ENCODE measurements around the gene CHST15. TPM values are rescaled to one million over a fixed set of nuclear protein-coding genes. Genes with fewer than 3 reads are reported as not detected.

The CHST15 gene
- total and polyA plus RNA-seq, 2 of the 13 experiments (the other 11 are each of a cell fraction or from before 2014, with no cell fraction given) = 1.4 to 94.7 TPM

DNA sequence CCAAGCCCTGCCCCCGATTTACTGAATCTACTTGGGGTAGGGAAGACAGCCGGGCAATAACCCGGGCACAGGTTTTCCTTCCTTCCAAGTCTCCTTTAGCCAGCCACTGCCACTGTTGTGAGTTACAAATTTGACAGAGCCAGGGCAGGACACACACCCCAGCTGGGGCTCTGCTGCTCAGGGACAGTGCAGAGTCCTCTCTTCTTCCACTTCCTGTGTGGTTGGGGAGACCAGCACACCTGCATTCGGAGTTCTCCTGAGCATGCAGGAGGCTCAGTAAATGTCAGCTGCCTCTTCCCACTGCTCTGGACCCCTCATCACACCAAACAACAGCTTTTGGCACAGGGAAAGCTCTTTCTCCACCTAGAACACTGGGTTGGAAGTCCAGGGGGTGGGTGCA lies 21.3 kb downstream of the CHST15 start (continued):
- TF ChIP-seq PATZ1 (CRISPR knock-in tag; IDR thresholded peaks at IDR 0.05) (no peak), TFAP4 (IDR thresholded peaks at IDR 0.05; ENCODE audit: borderline replicate concordance, low read depth) (peak; percentile 65; the same call in 1 of the 2 replicates), MED1 (CRISPR knock-in tag; IDR thresholded peaks at IDR 0.05) (peak; percentile 27; the same call in 1 of the 2 replicates), NR1H2 (CRISPR knock-in tag; IDR thresholded peaks at IDR 0.05; ENCODE audit: borderline replicate concordance, low read depth) (no peak), KDM1A (CRISPR knock-in tag; IDR thresholded peaks at IDR 0.05) (no peak), SIN3B (IDR thresholded peaks at IDR 0.05; ENCODE audit: low read length) (no peak), ZNF253 (CRISPR knock-in tag; IDR thresholded peaks at IDR 0.05; ENCODE audit: borderline replicate concordance) (no peak), POGZ (CRISPR knock-in tag; IDR thresholded peaks at IDR 0.05) (no peak), ZNF180 (CRISPR knock-in tag; IDR thresholded peaks at IDR 0.05; ENCODE audit: borderline replicate concordance, low read depth) (no peak), ZHX1 (CRISPR knock-in tag; IDR thresholded peaks at IDR 0.05; ENCODE audit: low read depth) (no peak), ZNF383 (CRISPR knock-in tag; IDR thresholded peaks at IDR 0.05; ENCODE audit: borderline replicate concordance) (no peak), CHCHD3 (CRISPR knock-in tag; IDR thresholded peaks at IDR 0.05) (no peak), ZNF503 (CRISPR knock-in tag; IDR thresholded peaks at IDR 0.05) (no peak), ZMYM4 (CRISPR knock-in tag; IDR thresholded peaks at IDR 0.05) (0 out of 2 replicates have a peak, but pooled peaks have one; percentile 12), ZFP82 (CRISPR knock-in tag; IDR thresholded peaks at IDR 0.05; ENCODE audit: borderline replicate concordance) (no peak), TOE1 (CRISPR knock-in tag; IDR thresholded peaks at IDR 0.05) (no peak)

Data from HepG2 (cell line).